HG03196 (cell line): ENCODE data around the gene FAM72C.
"Not testable (repeated sequence)": the region's sequence is repeated elsewhere in the genome, so short reads cannot be mapped to it uniquely, and the experiment has no call there.

ENCODE experiments used
- ATAC-seq: cut with Tn5 transposase; IDR thresholded peaks from one replicate; pipeline ENCODE4 v1.9.1; 2021; ENCODE audit not compliant: unreplicated experiment

The FAM72C gene

DNA sequence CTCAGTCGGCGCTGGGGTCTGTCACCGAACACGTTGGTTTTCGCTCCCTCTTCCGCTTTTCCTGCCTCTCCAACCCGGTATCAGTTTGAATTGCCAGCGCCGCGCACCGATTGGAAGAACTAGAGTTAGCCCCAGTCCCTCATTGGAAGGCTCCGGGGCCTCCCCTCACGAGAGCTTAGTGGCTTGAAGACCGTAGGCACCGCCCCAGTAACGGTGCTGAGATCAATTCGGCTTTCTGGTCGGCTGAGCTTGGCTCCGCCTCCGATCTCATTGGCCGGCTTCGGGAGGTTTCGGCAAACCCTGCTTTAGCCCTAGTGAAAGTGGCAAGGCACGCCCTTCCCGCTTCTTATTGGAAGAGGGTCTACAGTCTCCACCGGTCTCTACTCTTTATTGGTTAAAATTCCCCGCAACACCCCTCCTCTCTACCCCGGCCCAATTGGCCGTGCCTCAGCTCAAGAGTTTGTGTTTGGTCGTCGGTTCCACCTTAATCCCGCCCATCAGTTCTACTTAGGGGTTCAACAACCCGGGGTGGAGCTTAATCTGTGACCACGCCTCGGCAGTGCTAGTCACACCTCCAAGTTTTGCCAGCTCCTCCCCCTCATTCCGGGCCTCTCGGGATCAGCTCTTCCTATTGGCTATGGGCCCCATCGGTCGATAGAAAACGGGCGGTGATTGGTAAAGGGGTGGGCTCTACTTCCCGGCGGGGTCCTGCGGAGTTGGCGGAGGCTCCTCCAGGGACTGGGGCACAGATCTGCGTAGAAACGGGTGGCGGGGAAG is at the start of gene FAM72C:
FAM72C (minus strand) TSS at position 63 of the 777 bp plus-strand sequence. CDS start 845 bp downstream, outside the sequence.
- peak; percentile 82 for ATAC-seq

DNA sequence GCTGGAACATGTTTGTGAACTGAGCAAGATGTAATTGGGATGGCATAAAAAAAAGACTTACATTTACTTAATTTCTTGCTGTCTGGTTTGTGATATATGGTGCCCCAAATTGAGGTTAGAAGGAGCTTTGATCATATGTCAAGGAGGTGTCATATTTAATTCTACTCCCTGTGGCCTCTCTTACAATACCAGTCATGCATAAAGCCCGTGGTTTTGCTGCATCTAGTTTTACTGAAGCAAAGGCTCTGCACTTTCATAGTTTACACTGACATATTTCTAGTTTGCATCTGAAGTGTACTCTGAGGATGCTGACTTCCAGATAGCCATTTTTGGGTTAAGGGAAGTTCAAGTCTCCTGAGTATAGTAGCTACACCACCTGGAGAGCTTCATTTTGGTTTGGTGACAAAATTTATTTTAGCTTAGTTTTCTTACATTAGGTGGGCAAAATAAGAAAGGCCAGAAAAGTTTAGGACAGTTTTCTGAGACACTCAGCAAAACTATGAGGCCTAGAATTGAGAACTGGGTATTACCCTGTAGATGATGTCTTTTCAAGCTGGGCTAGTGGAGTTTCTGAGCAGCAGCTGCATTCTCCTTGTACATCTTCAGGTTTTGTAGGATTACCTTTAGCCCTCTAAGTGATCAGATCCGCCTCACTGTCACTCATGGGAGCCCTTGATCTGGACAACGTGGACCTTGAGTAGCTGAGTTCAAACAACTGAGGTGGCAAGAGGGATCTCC is 48.4 kb upstream of the FAM72C start:
- peak; percentile 65 for ATAC-seq

DNA sequence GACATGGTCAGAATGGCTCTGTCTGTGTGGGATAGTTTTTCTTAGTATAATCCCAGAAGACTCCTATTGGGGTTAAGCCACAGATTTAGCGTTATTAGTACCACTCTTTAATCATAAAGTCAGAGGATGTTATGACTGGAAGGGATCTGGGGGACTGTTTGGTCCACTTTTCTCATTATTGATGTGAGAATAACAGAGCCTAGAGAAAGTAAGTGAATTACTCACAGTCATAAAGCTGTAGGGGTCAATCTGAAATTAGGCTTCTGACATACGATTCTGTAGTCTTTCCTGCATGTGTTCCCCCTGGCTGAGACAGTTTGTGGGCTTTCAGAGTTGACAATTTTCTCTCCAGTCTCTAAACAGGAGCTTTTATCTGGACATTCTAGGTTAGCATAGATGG is 47.3 kb upstream of the FAM72C start:
- not testable (repeated sequence) for ATAC-seq

DNA sequence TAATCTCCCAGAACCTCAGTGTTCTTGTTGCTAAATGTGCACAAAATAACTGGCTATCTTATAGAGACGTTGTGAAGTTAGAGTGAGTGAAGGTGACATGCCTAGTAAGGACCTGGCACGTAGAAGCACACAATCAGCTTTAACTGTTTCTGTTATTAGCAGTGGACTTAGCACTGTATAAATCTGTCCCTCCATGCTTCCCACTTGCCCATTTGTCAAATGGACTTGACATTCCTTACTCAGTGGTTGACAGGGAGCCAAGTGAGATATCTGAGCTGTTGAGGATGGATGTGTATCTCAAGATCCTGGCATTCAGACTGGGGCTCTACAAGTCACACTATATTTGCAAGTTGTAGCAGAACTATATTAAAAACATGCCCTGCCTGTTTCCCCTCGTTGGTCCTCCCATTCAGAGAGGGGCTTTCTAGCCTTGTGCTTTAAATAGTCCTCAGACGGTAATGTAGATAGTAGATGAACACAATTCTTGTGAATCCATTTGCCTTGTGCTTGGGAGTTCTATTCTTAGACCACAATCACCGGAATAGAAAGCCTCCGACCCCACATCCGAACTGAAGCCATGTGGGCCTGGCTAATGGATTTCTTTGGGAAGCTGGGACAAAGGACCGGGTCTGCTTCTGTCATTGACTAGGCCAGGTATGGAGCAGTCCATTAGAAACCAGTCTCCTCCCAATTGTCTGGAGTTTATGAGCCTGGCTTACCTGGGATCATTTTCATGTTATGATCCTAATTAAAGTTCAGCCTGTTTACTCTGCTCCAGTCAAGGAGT is 43.6 kb upstream of the FAM72C start:
- not testable (repeated sequence) for ATAC-seq

DNA sequence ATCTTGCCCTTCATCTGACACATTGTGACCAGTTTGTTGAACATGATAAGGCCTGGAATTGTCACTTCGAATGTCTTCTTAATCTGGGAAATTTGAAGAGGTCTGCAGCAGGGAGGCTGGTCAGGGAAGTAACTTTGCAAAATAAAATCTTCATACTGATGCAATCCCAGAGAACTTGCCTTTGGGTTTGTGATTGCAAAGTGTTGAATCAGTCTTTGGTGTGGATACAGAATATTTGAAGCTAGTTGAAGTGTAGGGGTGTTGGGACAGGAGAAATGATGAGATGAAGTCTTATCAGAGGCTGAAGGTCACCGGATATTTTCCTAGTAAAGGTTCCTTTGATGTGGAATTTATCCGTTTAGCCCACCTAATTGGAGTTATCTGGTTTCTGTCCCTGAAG is 42.7 kb upstream of the FAM72C start:
- not testable (repeated sequence) for ATAC-seq

DNA sequence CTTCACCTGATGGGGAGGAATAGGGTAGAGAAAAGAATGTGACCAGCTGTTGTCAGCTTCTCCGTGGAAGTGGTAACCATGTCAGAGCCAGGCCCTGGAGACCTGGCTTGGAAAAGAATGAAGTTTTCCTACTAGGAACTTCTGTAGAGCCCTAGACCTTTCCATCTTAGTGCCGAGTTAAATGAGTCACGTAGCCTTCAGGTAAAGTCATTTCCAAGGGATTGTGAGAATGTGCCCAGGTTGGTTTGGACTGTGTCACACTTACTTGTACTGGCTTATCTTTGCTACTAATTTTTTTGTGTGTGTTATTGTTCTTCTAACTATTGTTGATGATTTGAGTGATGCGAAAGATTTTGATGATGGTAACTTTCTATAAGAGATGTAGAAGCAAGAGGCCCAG is 42.3 kb upstream of the FAM72C start:
- not testable (repeated sequence) for ATAC-seq

DNA sequence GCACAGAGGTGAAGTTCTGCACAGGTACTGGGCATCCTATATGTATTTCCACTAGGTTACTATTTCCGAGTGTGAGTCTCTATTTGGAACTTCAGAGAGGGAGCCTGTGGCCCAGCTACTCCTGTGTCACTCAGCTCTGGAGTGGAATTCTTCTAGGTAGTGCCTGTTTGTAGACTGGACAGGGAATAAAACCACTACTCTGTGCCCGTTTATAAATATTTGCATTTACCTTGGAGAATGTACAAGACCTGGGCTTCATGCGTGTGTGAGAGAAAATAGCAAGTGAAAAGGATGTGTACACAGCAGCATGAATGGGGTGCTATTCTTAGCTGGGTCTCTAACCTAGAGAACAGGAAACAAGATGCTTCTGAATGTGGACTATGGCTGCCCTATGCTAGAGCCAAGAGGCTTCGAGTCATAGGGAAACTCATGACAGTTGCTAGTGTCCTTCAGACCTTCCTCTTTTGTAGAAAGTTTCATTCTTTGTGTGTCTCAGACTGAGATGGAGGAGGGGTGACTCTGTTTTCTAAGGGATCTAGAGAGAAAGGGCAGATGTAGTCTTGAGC is 40.5 kb upstream of the FAM72C start:
- ATAC-seq: peak; percentile 99

DNA sequence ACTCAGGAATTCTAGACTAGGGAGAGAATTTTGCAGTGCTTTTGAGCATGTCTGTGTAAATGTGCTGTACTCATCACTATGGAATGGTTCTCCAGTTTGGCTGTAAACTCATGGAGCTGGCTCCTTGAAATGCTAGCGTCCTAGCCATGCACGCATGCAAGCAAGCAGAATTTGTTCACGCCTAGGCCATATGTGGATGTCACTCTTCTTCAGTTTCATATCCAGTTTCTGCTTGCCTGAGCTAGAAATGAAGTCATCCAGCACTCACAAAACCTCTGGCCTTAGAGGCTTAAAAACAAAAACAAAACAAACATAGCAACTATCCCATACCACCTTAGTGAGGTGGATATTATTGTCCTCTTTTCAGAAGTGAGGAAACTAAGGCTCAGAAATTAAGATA is 37.6 kb upstream of the FAM72C start:
- peak; percentile 43 for ATAC-seq

DNA sequence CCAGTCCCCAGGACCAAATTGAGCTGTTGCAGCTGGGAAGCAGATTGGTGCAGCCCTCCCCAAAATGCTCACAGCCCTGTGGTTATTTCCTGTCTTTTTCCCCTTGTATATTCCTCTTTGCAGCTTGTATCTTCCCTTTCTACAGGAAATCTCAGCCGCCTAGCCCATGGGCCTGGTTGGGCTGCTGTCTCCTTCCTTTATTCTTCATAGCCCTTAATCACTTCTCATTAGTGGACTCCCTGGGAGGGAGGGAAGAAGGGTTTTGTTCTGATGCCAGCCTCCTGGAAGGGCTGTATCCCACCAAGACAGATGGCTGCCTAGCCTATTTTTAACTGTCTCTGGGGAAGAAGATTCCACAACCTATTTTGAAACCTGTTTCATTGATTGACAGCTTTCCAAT is 32.5 kb upstream of the FAM72C start:
- not testable (repeated sequence) for ATAC-seq

DNA sequence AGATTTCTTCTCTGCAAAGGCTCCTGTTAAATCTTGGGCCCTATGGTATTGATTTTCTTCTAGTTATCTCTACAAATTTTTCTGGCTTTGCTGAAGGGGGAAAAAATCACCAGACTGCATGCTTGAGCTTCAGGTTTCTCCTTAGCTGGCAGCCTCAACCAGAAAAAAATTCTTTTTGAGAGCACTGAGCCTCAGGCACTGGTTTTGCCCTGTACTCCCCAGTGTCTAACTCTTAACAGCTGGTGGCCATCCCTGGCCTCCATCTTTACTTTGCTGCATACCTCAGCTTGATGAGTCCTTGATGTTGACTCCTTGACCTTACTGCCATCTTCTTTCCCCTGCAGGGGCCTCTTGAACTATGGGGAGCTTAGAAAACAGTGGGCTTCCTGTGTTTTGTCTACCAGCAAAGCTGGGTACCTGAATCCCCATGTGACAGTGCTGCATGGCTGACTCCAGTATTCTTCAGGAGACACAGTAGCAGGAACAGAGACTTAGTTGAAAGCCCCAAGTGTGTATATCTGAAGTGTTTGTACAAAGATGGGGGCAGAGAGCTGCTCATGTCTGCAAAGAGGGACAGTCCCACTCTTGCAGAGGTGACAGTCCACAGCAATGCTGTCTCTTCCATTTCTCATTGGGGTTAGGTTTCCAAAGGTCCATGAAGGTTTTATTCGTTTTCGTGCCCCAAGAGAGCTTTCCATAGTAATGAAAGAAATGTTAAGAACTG is 31.7 kb upstream of the FAM72C start:
- not testable (repeated sequence) for ATAC-seq

DNA sequence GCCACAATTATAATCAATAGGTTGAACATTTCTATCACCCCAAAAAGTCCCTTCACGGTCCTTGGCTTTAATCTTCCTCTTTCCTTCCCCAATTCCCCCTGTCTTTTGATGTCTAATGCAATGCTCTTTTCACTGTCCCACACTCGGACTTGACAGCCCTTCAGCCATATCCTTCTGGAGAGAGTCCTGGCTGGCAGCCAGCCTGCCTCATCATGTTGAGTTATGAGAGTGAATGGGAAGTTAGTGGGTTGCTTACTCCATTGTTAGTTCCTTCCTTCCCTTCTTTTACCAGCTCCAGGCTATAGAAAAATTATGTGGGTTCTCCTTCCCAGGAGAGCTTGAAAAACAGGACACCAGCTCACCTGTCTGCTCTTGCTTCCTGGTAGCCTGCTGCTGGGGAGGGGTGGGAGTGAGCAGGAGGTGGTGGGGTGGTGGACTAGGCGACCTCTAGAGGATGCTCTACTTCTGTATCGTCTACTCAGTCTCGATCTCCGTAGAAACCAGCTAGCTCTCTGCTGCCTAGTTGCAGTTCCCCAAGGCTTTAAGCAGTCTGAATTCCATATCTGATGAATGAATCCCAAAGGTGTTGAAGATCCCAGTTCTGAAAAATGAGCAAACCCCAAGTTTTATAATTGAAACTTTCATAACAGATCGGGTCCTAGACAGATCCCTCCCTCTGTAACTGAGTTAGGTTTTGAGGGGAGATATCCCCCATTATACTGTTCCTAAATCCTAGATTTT is 30.5 kb upstream of the FAM72C start:
- not testable (repeated sequence) for ATAC-seq

DNA sequence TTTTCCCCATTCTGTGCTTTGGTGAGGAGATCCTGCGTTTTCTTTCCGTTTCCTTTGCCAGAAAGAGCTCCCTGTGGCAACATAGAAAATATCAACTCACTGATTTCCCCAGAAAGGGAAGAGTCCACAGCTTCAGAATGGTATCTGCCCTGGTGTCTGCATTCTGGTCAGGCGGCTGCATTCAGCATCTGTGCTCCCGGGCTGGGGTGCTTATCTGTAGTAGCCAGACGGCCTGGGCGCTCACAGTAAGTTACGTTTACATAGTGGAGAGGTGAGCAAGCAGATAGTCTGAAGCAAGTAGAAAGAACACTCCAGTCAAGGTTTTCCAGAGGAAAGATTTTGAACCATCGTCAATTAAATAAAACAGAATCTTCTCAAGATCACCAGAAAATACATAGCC is 29.3 kb upstream of the FAM72C start:
- ATAC-seq: not testable (repeated sequence)

DNA sequence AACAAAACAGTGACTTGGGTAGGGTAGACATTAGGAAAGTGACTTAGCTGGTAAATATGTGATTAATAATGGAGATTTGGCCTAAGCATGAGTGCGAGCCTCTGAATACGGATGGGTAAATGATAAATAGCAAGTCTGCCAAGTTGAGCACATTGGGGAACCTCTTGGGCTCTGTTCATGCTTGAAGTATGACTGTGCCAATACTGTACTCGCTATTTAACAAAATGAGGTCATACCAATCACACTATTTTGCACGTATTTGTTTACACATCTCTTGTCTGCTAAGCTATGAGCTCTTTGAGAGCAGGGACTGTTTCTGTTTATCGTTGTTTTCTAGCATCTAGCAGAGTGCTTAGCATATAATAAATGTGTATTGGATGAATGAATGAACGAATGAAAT is 24.2 kb upstream of the FAM72C start:
- not testable (repeated sequence) for ATAC-seq

DNA sequence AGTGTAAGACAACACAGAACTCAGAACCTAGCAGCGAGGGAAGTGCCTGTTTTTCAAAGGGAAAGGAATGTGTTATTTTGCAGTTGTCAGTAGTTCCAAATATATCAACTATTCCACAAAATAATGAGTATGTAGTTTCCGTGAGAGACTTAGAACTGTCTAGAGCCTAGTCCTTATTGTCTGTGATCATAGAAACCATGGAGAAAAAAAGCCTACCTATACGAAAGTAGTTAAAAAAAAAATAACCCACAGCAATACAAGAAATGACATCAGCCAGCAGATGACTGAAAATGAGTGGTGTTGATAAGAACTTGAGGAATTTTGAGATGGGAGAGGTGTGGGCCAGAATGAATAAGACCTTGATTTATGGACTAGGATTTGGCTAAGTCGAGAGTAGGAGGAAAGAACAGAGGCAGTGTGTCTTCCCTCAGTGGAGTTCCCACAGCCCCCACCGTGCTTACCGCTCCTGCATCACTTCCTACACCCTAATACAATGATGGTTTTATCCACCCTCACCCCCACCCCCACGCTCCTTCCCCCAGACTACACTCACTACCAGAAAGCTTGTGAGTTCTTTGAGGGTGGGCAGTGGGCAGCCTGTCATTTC is 21.6 kb upstream of the FAM72C start:
- ATAC-seq: not testable (repeated sequence)

DNA sequence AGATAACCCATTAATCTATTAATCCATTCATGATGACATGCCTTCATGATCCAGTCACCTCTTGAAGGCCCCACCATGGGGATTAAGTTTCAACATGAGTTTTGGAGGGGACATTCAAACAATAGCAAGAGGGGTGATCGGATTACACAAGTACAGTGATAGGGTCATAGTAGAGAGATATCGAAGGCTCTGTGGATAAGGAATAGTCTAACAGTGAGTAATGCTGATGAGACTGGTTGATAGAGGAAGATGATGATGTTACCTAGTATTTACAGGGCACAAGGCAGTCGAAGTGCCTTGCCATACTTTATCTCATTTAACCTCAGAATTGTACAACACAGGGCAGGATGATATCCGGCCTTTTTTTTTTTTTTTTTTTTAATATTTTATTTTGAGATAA is 18.9 kb upstream of the FAM72C start:
- not testable (repeated sequence) for ATAC-seq

DNA sequence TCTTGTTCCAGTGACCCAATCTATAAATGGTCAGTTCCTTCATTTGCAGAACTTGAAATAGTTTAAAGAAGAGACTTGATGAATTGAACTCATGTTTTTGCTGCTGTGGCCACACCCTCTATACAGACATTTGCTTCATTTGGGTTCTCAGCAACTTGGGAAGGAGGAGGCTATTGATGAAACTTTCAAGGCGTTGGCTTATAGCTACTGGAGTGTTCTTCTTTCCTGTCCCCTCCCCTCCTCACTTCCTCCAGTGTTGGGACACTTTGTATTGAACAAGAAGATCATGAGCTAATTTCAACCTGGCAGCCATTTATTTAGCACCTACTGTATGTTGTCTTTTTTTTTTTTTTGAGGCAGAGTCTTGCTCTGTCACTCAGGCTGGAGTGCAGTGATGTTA is 17.9 kb upstream of the FAM72C start:
- ATAC-seq: not testable (repeated sequence)

DNA sequence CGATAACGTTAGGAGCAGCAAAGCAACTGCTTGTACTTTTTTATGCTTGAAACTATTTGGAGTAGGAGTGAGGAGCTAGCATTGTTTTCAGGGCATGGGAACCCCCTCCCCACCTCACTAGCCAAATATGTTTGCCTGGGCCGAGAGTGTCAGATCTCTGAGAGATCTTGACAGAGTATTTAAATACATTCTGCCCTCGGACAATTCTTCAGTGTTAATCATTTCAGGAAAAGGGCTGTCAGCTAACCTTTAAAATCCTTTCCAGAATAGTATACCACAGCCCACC is 17.6 kb upstream of the FAM72C start:
- ATAC-seq: not testable (repeated sequence)

DNA sequence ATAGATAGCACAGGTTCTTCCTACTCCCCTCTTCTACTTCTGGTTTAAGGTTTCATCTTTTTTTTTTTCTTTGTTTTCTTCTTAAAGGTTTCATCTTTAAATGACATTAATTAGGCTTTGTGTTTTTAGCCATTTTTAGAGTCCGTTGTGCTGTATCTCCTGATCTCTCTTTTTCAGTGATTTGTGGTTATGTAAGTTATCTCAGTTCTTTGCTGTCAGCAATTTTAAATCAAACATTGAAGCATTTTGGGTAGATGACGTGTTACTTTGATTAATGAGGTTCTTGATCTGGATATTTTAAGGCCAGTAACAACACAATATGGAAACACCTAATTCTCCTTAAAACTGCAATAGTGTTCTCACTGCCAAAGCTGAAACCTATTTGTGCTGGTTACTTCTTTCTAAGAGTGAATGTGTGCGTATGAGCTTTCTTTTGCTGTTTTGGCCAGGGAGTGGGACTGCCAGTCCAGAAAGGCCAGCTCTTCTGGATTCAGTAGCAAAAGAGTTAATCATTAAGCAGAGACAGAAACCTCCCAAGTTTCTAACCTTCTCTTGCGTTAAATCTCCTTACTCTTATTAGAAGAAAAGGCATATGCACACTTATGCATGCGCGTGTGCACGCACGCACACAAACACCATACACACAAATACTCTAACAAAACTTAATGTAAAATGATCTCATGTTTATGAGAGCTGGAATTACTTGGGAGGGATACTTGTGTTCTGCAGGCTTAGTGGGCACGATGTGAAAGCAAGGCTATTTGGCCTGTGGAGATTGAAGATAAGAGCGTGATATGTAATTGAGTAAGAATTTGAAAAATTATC is 17.0 kb upstream of the FAM72C start:
- ATAC-seq: not testable (repeated sequence)

DNA sequence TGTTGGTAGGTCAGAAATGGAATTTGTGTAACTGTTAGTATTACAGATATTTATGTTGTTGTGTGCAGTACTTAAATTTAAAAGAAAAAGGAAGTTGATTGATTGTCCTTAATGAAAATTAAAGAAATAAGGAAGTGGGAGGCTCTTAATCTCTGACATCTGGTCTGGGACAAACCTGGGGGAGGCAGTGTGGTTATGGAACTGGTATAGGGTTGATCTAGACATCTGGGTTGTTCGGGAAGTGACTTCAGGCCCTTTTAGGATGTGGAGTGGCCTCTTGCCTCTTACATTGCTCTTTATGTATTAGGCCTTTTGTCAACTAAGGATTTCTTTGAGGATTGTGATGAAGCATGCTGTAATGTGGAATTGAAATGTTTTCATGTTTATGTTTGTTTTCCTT is 16.1 kb upstream of the FAM72C start:
- ATAC-seq: not testable (repeated sequence)
